NCI-H2196 (cell line): ENCODE measurements around the gene MRFAP1L1.
"Not testable (repeated sequence)": the region's sequence is repeated elsewhere in the genome, so short reads cannot be mapped to it uniquely, and the experiment has no call there.

Experiments used
- DNase-seq: peaks from one replicate; lab custom pipeline; 2025; ENCODE audit not compliant: unreplicated experiment; lab: John Stamatoyannopoulos, UW

MRFAP1L1 gene

GRCh38 chr4:6709230-6710114, at the start of gene MRFAP1L1:
TSS of gene MRFAP1L1 (minus strand) at chr4:6709865. CDS start at chr4:6709629, 236 bp downstream.
- peak; percentile 100 for DNase-seq

GRCh38 chr4:6758728-6759127, 49.1 kb upstream of the MRFAP1L1 start:
- no peak for DNase-seq

GRCh38 chr4:6756345-6756744, 46.7 kb upstream of the MRFAP1L1 start:
- DNase-seq = not testable (repeated sequence)

- DNase-seq = no peak
Observed at GRCh38 chr4:6755088-6755753, 45.6 kb upstream of the MRFAP1L1 start.

- DNase-seq = no peak
Observed at GRCh38 chr4:6754481-6755087, 44.9 kb upstream of the MRFAP1L1 start.

GRCh38 chr4:6753891-6754290, 44.2 kb upstream of the MRFAP1L1 start:
- no peak for DNase-seq

- DNase-seq = no peak
Observed at GRCh38 chr4:6753103-6753560, 43.5 kb upstream of the MRFAP1L1 start.

- no peak for DNase-seq
Observed at GRCh38 chr4:6752486-6752829, 42.8 kb upstream of the MRFAP1L1 start.

GRCh38 chr4:6751611-6752485, 42.2 kb upstream of the MRFAP1L1 start:
- DNase-seq = peak; percentile 21

- no peak for DNase-seq
Observed at GRCh38 chr4:6750286-6751221, 40.9 kb upstream of the MRFAP1L1 start.

GRCh38 chr4:6749340-6750171, 39.9 kb upstream of the MRFAP1L1 start:
- peak; percentile 68 for DNase-seq

- DNase-seq = no peak
Observed at GRCh38 chr4:6748286-6748685, 38.6 kb upstream of the MRFAP1L1 start.

- DNase-seq = peak; percentile 95
Observed at GRCh38 chr4:6747294-6748051, 37.8 kb upstream of the MRFAP1L1 start.

GRCh38 chr4:6746721-6747293, 37.1 kb upstream of the MRFAP1L1 start:
- DNase-seq = peak; percentile 97

- no peak for DNase-seq
Observed at GRCh38 chr4:6742989-6743388, 33.3 kb upstream of the MRFAP1L1 start.

GRCh38 chr4:6742507-6742906, 32.8 kb upstream of the MRFAP1L1 start:
- no peak for DNase-seq

GRCh38 chr4:6740347-6740746, 30.7 kb upstream of the MRFAP1L1 start:
- no peak for DNase-seq

GRCh38 chr4:6739920-6740319, 30.3 kb upstream of the MRFAP1L1 start:
- no peak for DNase-seq
